G401.6 (cell line): ENCODE data around the gene CFAP20DC.
"Not testable (repeated sequence)": the region's sequence is repeated elsewhere in the genome, so short reads cannot be mapped to it uniquely, and the experiment has no call there.

Experiments used
- FAIRE-seq: peaks from 2 replicates; lab custom pipeline; 2012; peaks lifted over from hg19 to GRCh38; lab: Jason Lieb, UNC

Gene CFAP20DC

GRCh38 chr3:58731673-58732072, 318.2 kb downstream of the CFAP20DC start:
- no peak for FAIRE-seq

- no peak for FAIRE-seq
These were observed 321.1 kb downstream of the CFAP20DC start for GRCh38 chr3:58728723-58729122.

DNA sequence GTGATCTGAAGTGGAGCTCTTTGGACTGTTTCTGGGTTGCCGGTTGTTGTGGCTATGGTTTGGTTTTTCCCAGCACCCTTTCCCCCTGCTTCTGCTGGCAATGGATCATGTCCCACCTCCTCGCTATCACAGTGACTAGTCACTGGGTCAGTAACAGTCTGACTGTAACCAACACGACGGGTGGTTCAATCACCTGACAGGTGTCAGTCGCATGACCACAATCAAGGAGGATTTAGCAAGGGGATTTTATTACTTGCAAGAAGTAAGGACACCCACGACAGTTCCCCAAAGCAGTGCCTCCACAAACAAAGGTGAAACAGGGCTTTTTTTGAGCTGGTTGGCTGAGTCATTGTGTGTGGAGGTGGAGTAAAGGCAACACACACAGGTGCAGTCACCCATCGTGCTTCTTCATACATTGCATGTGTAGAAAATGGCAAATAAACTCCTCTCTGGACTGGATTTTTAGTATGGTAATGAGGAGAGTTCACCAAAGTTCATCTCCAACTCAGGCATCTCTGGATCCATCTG, 324.4 kb downstream of the CFAP20DC start:
- no peak for FAIRE-seq

DNA sequence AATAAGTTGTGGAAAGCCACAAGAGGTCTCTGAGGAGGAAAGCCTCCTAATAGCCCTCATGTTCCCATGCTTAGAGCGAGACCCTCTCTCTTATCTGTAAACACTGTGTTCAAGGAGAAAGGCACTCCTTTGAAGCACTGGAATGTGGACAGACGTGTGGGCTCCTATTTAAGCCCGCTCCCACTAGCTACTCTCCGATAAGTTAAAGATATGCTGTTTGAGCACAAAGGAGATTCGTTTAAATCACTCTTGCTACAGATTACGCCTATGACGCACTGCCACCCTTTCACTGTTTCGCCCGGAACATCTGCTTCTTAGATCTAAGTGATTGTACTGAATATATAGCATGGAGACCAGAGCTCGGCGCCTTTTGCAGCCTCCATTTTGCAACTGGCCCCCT, 325.5 kb downstream of the CFAP20DC start:
- no peak for FAIRE-seq

- no peak for FAIRE-seq
These were observed 326.7 kb downstream of the CFAP20DC start for GRCh38 chr3:58723173-58723572.

- FAIRE-seq, result no peak
These were observed 327.3 kb downstream of the CFAP20DC start for GRCh38 chr3:58722561-58722960.

- FAIRE-seq, result no peak
These were observed 329.3 kb downstream of the CFAP20DC start for GRCh38 chr3:58720526-58720925.

DNA sequence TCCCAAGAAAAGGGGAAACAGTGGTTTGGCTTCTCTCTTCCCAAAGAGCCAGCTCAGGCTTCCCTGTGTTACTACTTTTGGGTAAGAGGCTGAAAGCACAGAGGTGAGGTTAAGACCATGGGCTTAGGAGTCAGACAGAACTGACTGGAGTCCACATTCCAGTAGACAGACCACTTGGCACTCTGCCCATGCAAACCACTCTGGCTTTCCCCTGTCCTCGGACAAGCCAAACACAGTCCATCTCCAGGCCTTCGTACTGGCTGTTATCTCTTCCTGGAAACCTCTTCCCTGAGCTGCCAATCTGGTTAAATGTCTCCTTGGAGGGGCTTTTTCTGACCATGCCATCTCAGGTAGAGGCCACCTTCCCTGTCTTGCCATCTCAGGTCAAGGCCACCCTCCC, 330.1 kb downstream of the CFAP20DC start:
- no peak for FAIRE-seq

GRCh38 chr3:58713715-58714401, 336.0 kb downstream of the CFAP20DC start:
- no peak for FAIRE-seq

GRCh38 chr3:58711871-58712270, 338.0 kb downstream of the CFAP20DC start:
- no peak for FAIRE-seq

- FAIRE-seq, result not testable (repeated sequence)
These were observed 340.8 kb downstream of the CFAP20DC start for GRCh38 chr3:58708983-58709382.

DNA sequence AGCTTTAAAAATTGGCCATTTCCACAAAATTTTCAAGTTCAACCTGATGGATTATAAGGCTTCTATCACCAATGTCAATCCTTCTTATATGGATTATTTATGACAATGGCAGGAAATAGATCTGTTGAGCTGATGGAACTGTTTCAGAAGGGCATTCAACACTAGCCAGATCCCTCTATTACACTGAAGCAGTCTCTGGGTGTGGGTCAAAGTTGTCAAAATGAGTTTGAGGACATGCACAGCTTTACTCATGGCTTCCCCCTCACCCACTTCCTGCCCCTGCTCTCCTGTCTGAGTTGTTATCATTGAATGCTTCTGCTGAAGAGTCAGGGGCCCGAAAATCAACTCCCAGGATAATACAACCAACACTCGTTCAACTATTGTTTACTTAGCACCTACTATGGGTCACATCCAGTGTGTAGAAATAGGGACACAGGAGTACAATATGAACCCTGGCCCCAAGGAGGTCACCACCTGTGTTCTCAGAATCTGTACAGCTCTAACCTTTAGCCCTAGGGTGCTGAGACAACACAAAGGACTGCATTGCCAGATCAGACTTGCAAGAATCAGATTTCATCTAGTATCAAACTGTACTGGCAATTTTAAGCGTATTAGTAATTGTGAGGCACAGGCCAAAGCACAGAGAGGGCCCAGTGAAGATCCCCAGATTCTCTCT, 341.6 kb downstream of the CFAP20DC start:
- FAIRE-seq, result no peak

DNA sequence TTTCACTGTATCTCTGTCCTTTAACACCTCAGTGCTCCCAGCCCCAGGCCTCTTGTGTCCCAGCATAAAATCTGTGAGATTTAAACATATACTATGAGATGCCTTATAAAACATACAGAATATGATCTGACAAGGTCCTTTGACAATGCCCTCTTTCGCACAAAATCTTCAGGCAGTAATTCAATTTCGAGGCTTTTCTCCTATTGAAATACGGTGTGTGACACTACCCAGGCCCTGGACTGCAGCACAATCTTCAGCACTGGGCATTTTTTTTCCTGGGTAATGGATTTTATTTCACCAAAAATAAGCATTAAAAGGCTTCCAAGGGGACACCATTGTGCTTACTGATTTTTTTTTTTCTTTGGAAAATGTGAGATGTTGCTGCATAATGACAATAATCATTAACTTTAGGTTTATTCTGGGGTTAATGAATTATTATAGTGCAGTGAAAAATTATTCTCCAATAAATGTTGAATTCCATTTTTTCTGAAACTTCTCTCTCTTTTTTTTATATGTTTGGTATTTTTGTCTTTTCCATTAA, 342.4 kb downstream of the CFAP20DC start:
- FAIRE-seq, result no peak

GRCh38 chr3:58706395-58707167, 343.2 kb downstream of the CFAP20DC start:
- no peak for FAIRE-seq

DNA sequence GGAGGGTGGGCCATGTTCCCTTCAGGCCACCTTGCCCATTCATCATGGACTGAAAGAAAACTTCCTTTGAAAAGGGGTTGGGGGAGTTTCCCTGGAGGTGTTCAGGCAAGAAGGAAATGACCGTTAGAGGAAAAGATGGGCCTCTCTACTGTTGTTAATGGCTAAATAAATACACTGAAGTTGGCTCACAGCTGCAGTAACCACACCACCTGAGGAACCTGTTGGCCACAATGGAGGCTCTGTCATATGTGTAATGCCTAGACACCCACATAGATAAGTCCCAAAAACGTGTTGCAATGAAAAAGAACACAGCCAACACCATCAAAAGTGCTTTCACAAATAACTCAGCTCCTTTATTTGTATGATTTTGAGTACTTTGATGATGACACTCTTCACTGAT, 345.1 kb downstream of the CFAP20DC start:
- no peak for FAIRE-seq

DNA sequence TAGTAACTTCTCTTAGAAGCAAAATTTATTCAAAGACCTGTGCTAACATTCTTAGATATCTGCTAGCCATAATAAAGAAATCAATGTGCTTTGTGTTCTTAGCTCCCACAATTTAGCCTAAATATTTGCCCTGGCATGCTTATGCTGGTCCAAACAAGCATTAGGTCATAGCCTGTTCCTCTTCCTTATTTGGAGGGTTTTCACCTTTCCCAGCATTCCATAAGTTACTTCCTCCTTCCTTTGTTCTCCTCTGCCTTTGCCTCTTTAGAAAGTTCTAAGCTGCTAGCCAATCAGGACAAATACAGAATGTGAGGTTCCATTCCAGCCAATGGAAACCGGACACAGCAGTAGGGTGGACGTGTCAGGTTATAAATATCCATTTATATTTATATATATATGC, 345.5 kb downstream of the CFAP20DC start:
- not testable (repeated sequence) for FAIRE-seq

DNA sequence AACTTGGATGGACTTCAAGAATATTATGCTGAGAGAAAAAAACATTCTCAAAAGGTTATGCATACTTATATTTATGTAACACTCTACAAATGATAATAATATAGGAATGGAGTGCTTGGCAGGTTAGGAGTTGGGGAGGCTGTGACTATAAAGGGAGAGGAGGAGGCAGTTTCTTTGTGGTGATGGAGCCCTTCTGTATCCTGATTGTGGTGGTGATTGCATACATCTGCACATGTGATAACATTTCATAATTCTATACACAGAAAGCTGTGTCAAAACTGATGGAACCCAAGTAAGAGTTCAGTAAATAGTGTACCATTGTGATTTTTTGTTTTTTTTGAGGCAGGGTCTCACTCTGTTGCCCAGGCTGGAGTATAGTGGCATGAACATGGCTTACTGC, 351.6 kb downstream of the CFAP20DC start:
- FAIRE-seq, result no peak

DNA sequence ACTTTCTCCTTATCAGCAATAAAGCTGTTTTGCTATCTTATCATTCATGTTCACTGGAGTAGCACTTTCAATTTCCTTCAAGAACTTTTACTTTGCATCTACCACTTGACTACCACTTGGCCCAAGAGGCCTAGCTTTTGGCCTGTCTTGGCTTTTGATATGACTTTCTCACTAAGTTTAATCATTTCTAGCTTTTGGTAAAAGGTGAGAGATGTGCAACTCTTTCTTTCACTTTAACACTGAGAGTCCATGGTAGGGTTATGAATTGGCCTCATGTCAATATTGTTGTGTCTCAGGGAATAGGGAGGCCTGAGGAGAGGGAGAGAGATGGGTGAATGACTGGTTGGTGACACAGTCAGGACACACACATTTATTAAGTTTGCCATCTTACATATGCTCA, 352.3 kb downstream of the CFAP20DC start:
- FAIRE-seq, result no peak

GRCh38 chr3:58696813-58697212, 353.0 kb downstream of the CFAP20DC start:
- not testable (repeated sequence) for FAIRE-seq

DNA sequence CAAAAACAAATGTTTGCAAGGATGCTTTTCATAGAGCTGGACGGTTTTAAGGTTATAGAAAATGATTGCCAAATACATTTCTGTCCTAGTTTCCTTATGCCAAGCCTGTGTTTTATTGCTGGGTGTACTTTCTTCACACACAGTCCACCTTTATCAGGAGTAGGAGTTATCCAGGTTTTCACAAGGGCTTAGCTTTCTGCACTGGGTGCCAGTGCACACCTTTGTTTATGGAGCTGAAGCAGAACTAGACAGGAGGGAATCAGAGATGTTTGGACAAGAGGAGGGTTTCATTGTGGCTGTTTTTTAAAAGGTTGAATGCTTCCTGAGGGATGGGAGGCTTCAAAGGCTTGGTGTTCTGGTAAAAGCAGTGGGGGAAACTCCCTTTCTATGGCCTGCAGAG, 353.7 kb downstream of the CFAP20DC start:
- FAIRE-seq, result no peak

- not testable (repeated sequence) for FAIRE-seq
These were observed 354.5 kb downstream of the CFAP20DC start for GRCh38 chr3:58695284-58695683.

DNA sequence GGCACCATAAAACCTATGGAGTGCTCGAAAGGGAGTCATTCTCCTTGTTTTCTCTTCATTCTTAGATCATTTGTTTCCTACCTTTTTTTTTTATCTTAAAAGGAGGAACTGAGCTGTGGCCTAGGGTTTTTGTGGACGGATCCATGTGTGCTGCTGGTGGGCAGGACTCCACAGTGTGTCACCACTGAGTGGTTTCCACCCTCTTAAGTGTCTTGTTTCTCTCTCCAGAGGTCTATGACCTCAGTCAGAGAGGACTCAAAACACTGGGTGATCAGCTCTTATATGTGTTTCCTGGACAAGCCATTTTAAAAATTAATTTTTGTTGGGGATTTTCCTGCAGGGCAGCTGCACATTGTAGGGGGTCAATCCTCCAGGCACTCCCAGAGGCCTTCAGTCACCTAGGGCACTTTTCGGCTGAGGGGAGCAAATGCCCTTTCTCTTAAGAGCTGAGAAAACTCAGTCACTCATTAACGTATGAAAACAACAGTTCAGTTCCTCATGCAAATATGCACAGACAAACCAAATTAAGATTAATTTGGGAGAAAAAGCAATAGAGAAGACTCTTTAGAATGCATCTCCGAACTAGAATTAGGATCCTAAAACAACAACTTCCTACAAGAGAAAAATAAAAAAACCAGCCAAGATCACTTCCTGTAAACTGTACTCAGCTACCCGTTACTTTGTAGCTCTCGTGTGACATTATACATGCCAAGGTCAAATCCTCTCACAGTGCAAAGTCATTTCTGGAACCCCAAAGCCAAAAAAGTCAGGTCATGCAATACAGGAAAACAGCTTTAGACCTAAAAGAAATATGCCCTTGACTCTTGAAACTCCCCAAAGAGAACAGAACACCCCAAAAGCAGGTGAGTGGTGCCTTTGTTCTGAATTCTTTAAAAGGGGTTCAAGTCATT, 355.6 kb downstream of the CFAP20DC start:
- FAIRE-seq, result no peak
